ENCODE measurements around the gene MEX3D. TPM values are rescaled to one million over a fixed set of nuclear protein-coding genes. Genes with fewer than 3 reads are reported as not detected.
A peak's percentile ranks its signal among the peaks of the same experiment; 100 is the strongest.

The MEX3D gene
- total RNA-seq, 1 donor from 2014 or later, result 134 TPM

- TF ChIP-seq CTCF (conservative IDR thresholded peaks at IDR 0.05; ENCODE audit: low read depth, low read length), result no peak
- peak; percentile 72 for DNase-seq (ENCODE audit: low read depth)
- H3K4me3 ChIP-seq (ENCODE audit: low read depth, low read length), result peak overlapping the region; percentile 61
Observed at GRCh38 chr19:1507763-1508506, 60.2 kb downstream of the MEX3D start.

DNA sequence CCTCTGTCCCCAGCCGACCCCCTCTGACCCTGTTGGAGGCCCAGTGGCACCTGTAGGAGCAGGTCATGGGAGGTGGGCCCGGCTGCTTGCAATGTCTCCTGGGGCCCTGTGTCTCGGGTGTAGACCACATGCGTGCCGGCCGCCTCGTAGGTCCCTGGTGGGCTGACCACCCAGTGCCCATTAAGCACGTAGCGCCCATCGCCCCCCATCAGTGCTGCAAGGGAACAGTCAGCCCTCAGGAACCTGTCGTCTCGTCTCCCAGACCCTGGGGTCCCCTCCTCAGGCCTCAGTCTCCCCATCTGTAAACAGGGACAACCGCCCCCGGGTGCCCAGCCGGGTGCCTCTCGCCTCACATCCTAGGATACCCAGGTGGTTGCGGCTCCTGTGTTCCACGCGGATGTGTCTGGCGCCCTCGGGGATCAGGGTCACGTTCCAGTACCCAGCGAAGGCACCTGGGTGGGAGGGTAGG, 60.9 kb downstream of the MEX3D start:
- TF ChIP-seq CTCF (conservative IDR thresholded peaks at IDR 0.05; ENCODE audit: low read depth, low read length), result no peak
- DNase-seq (ENCODE audit: low read depth), result no peak
- H3K4me3 ChIP-seq (ENCODE audit: low read depth, low read length), result peak overlapping the region; percentile 61

DNA sequence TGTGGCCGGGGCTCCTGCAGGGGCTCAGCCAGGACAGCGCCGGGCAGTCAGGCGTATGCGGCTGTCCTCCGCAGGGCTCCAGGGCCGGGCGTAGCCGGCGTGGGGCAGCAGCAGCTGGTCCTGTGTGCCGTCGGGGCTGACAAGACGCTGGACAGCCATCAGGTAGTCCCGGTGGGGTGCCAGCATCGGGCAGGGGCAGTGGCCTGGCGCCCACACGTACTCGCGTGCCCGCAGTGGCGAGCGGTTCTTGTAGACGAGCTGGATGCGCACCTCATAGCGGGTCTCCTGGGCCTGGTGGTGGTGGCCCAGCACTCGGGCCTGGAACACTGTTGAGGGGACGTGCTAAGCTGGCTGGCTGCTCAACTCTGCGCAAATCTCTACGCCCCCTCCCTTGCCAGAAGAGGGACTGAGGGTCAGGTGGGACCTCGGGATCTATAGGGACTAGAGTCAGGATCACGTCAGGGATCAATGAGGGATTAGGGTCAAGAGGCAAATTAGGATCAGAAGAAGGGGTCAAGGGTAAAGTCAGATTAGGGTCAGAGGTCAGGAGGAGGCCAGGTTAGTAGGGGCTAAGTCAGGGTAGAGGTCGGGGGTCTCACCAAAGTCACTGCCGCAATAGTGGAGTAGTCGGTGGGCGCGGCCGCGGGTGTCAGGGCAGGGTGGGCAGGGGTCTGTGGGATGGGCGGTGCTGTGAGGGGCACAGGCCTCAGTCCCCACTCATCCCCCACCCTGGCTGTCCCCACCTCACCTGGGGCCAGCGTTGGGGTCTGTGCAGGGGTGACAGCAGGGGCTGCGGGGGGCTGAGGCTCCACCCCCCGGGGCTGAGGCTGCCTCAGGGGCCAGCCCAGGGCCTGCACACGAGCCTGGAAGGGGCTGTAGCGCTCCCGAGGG, 61.9 kb downstream of the MEX3D start:
- TF ChIP-seq CTCF (conservative IDR thresholded peaks at IDR 0.05; ENCODE audit: low read depth, low read length), result no peak
- no peak for DNase-seq (ENCODE audit: low read depth)
- no peak overlapping the region for H3K4me3 ChIP-seq (ENCODE audit: low read depth, low read length)

DNA sequence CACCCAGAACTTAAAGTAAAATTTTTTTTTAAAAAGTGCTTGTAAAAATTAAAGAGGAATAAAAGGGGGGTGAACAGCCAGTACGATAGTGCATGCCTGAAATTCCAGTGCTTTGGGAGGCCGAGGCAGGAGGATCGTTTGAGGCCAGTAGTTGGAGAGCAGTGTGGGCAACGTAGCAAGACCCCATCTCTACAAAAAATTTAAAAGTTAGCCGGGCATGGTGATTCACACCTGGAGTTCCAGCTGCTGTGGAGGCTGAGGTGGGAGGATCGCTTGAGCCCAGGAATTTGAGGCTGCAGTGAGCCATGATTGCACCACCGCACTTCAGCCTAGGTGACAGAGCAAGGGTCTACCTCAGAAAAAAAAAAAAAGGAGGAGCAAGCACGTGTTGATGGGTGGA, 63.1 kb downstream of the MEX3D start:
- no peak for DNase-seq (ENCODE audit: low read depth)
- no peak overlapping the region for H3K4me3 ChIP-seq (ENCODE audit: low read depth, low read length)
- no peak for TF ChIP-seq CTCF (conservative IDR thresholded peaks at IDR 0.05; ENCODE audit: low read depth, low read length)

Other genes starting within 250 kb of the MEX3D start
- 138 and 174 TPM in 2 replicates for gene NDUFS7, start 184.4 kb downstream of the MEX3D start, total RNA-seq
- gene GAMT, start 166.8 kb downstream of the MEX3D start, total RNA-seq, result 22.5 and 29.2 TPM in 2 replicates
- 53.8 and 136 TPM in 2 replicates for gene DAZAP1, start 160.7 kb downstream of the MEX3D start, total RNA-seq
- gene RPS15, start 129.9 kb downstream of the MEX3D start, total RNA-seq, result 2,061 and 3,361 TPM in 2 replicates
- gene APC2, start 118.2 kb downstream of the MEX3D start, total RNA-seq, result not detected in 2 replicates
- gene C19orf25, start 89.1 kb downstream of the MEX3D start, total RNA-seq, result 26.6 and 32.6 TPM in 2 replicates
- gene PCSK4, start 78.0 kb downstream of the MEX3D start, total RNA-seq, result 1.4 and 2.5 TPM in 2 replicates
- 3.8 and 4.8 TPM in 2 replicates for gene REEP6, start 77.1 kb downstream of the MEX3D start, total RNA-seq
- gene ADAMTSL5, start 55.3 kb downstream of the MEX3D start, total RNA-seq, result 0.07 and 0.23 TPM in 2 replicates
- not detected in 2 replicates for gene PLK5, start 44.2 kb downstream of the MEX3D start, total RNA-seq
- gene MBD3, start 24.5 kb upstream of the MEX3D start, total RNA-seq, result 115 and 149 TPM in 2 replicates
- gene UQCR11, start 37.1 kb upstream of the MEX3D start, total RNA-seq, result 91.4 and 114 TPM in 2 replicates
- 180 and 197 TPM in 2 replicates for gene TCF3, start 84.3 kb upstream of the MEX3D start, total RNA-seq
- gene ONECUT3, start 185.2 kb upstream of the MEX3D start, total RNA-seq, result not detected in 2 replicates
- gene ATP8B3, start 244.0 kb upstream of the MEX3D start, total RNA-seq, result 1.7 and 4.6 TPM in 2 replicates

All from epithelial cell of proximal tubule (primary cell).